Activated CD8-positive, alpha-beta memory T cell treated with anti-CD3 and anti-CD28 coated beads, Interleukin-2, amount 50 U/mL, for 1 hour (primary cell): Measurements from ENCODE around the gene KCNG3.
"Not testable (repeated sequence)": the region's sequence is repeated elsewhere in the genome, so short reads cannot be mapped to it uniquely, and the experiment has no call there.

Experiments used
- DNase-seq: peaks from one replicate; pipeline ENCODE4 v3.0.0-alpha.2; 2020; ENCODE audit errors: extremely low read depth

The KCNG3 gene

DNA sequence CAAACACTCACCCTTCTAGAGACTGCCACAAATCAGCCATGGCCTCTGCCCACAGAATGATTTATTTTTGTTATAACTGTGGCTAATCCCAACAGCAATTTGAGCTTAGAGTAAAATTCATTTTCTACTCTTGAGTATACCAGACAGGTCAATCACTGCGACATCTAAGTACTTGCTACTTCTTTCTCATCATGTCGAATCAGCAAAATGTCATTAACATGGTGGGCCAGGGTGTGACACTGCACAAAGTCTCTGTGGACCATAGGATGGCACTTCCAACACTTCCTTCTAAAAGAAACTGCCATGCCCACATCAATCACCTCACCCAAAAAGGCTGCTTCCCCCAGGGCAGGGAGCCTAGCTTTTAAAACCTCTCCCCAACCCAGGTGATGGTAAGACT, 64.4 kb downstream of the KCNG3 start:
- no peak for DNase-seq

DNA sequence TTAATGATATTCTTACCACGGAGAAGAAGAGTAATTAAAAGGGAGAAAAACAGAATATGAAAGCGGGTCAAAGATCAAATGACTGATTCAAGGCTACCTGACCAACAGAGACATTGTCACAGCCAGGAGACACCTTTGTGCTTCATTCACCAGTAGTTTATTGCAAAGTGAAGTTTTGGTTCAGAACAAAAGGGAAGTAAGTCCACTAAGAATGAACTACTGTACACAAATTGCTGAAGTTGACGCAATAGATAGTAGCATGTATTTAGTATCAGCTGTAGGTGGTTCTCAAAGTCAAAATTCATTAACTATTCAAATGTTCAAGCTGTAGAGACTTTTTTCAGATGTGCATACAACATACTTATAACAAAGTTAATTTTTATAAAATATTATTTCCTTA, 68.1 kb downstream of the KCNG3 start:
- DNase-seq, result no peak

DNA sequence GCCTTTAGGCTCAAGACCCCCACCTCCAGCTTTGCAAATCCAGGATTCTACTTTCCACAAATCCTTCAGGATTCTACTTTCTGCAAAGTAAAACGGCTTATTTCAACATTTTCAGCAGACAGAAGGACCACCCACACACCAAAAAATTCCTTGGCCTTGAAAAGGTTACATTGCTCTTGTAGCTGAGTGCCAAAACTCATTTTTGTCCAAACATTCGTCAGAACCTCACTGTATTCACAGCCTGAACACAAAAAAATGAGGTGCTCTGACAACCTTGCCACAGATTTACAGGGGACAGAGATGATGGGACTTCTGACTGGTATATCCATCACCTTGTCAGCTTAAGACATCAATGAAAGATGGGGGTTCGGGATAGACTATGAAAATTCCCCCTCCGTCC, 69.7 kb downstream of the KCNG3 start:
- DNase-seq, result no peak

DNA sequence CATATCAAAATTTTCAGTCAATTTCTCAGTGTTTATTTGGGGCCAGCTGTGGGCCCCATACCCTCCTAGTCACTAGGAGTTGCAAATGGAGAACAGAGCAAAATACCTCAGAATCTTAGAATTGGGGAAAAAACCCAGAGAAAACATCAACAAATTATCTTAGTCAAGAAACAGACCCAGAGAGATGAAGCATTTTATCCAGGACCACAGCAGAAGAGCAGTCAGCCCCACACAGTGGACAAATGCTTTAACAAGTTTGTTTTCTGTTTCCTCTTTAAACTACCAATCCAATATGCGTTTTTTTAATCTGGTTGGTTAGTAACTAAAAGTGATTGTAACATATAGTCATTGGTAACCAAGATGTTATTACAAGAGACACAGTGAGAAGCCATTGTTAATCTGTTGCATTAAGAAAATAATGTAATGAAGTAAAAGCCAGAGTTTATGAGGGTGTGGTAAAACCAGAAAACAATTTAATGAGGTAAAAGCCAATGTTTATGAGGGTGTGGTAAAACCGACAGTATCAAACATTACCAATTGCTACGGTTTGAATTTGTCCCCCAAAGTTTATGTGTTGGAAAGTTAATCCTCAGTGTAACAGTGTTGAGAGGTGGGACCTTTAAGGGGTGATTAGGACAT, 72.1 kb downstream of the KCNG3 start:
- DNase-seq, result no peak

DNA sequence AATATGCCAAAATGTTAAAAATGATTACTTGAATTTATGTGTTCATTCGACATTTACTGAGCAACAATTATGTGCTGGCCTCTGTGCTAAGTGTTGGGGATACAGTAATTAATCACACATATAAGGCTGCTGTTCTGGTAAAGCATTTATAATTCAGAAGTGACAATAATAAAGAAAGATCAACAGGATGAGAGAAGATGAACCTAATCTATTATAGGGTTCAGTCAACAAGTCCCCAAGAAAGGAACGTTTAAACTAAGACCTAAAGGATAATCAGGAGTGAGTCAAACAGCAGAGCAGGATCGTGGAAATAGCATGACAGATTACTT, 72.7 kb downstream of the KCNG3 start:
- no peak for DNase-seq

DNA sequence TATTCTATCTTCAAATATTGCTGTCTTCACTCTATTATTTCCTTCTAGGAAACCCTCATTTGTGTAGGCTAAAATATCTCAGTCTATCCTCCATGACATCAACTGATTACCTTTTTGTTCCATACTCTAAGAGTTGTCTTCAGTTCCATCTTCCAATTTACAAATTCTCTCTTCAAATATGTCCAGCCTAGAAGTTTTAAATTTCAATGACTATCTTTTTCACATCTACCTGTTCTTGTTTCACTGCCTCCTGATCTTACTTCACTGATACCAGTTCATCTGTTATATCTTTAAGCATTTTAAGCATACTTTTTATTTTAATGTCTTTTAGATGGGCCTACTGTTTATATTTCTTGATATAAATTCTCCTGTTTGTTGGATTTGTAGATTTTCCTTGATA, 79.1 kb downstream of the KCNG3 start:
- no peak for DNase-seq

DNA sequence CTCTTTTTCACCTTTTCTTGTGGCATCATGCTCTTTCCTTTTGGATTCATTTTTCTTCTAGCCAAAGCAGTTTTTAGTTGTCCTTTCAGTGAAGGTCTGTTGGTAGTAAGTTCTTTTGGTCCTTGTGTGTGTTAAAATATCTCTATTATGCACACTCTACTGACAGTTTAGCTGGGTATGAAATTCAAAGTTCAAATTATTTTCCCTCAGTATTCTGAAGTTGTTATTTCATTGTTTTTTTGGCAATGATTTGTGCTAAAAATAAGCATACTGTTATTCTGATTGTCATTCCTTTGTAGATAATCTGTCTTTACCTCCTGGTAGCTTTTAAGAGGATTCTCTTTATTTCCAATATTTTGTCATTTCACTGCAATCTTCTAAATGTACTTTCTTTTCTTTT, 79.6 kb downstream of the KCNG3 start:
- no peak for DNase-seq

DNA sequence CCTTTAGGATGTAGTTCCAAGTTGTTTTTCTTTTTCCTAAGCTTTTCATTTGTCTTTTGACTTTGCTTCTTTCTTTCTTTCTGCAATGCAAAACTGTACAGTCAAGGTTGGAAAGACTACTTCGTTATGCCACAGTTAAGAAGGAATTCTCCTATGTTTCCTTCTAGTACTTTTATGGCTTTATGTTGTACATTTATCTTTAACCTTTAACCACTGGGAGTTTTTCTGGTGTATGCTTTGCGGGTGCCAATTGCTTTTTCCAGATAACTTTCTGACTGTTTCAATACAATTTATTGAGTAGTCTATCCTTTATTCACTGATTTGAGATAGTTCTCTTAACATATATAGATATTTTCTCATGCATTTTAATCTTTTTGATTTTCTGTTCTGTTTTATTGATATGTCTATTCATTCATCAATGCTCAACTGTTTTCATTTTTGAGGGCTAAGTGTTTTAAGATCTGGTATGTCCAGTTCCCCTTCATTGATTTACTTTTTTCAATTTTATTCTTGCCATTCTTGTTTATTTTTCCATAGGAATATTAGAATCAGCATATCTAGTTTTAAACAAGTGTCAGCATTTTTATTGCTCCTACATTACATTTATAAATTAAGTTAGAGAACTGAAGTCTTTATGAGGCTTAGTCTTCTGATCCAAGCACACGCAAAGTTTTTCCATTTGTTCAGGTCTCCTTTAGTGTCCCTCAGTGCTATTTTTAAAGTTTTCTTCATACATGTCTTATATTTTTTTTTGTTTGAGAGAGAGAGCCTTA, 82.9 kb downstream of the KCNG3 start:
- no peak for DNase-seq

DNA sequence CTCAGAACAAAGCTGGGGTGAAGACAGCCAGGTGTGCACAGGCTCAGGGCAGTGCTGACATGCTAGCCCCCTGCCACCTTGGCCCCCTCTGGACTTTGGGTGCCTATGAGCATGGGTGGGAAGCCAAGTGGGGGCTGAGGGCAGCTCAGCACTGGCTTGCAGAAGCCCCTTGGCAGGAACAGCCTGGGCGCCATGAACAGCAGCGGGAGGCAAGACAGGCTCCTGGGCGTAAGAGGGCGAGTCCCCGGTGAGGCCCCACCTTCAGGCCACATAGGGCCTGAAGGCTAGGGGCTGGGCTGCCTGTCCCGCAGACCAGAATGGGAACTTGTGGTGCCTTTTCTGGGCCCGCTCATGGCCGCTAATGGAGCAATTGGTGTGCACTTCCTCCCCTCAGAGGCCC, 85.8 kb downstream of the KCNG3 start:
- DNase-seq, result no peak

DNA sequence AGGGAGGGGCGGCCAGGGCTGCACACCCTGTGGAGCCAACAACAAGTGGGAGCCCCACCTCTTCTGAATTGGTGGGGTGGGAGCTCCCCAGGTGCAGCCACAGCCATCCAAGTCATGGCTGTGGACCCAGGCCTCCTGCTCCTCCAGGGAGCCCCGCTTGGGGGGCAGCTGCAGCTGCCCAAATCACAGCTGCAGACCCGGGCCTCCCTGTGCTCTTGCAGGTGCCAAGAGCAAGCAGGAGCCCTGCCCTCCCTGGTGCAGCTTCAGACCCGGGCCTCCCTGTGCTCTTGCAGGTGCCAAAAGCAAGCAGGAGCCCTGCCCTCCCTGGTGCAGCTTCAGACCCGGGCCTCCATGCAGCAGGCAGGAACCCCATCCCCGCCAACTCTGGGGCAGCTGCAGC, 86.3 kb downstream of the KCNG3 start:
- DNase-seq, result no peak

DNA sequence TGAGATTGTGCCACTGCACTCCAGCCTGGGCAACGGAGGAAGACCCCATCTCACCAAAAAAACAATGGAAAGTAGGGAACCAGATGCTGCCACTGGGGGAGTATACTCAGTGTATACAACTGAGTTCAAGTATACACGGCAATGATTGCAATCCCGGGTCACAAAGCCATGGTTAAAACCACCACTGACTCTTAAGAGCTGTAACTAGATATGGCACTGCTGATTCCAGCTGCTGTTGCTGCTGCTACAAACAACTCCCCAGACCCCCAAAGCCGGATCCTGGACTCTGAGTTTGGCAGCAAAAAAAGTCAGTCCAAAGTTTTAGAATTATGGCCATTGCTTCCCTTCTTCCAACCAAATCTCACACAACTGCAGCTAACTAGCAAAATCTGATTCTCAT, 89.1 kb downstream of the KCNG3 start:
- DNase-seq, result no peak

DNA sequence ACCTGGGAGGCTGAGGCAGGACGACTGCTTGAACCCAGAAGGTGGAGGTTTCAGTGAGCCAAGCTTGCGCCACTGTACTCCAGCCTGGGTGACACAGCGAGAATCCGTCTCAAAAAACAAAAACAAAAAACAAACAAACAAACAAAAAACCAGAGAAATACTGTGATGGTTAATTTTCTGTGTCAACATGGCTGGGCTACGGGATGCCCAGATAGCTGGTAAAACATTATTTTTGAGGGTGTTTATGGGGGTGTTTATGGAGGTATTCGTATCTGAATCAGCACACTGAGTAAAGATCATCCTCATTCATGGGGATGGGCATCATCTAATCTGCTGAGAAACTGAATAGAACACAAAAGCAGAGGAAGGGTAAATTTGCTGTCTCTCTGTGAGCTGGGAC, 92.0 kb downstream of the KCNG3 start:
- no peak for DNase-seq

DNA sequence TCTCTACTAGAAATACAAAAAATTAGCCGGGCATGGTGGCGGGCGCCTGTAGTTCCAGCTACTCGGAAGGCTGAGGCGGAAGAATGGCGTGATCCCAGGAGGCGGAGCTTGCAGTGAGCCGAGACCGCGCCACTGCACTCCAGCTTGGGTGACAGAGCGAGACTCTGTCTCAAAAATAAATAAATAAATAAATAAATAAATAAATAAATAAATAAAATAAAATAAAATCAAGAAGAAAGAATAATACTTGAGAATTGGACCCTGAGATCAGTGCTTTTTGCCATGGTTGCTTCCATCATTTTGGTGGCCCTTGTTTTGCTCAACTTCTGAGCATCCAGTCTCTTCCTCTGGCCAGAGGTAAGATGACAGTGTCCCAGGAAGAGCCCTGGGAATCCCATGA, 95.7 kb downstream of the KCNG3 start:
- not testable (repeated sequence) for DNase-seq

DNA sequence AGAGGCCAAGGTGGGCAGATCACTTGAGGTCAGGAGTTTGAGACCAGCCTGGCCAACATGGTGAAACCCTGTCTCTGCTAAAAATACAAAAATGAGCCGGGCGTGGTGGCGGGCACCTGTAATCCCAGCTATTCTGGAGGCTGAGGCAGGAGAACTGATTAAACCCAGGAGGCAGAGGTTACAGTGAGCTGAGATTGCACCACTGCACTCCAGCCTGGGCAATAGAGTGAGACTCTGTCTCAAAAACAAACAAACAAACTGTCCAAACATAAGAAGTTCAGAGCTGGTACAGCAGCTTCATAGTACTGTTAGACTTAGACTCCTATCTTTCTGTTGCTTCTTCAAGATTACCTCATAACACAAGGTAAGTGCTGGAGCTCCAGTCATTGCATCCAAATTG, 100.5 kb downstream of the KCNG3 start:
- not testable (repeated sequence) for DNase-seq

DNA sequence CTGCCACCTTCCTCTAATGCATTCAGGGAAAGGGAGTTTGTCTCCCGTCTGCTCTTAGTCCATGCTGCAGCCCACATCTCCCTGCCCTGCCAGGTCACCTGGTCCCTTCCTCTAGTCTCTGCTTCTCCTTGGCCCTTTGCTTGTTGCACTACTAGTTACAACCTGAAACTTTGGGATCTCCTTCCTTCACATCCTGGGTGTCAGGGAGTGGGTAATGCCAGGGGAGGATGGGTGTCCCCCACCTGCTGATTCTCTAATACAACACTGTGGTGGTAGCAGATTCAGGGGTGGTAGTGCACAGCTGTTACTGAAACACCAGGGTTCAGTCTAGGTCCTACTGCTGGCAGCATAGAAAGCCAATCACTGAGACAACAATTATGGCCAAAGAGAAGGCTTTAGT, 101.6 kb downstream of the KCNG3 start:
- no peak for DNase-seq
